Testis (tissue), 3 donors: Measurements from ENCODE around the gene GC. TPM values are rescaled to one million over a fixed set of nuclear protein-coding genes. Genes with fewer than 3 reads are reported as not detected.
"Not testable (repeated sequence)": the region's sequence is repeated elsewhere in the genome, so short reads cannot be mapped to it uniquely, and the experiment has no call there.

Experiments
- DNase-seq: peaks from one replicate; pipeline ENCODE4 v3.0.0-alpha.2; 2019
- H3K27ac ChIP-seq, 2 donors: fragments of 200-600 bp; sonication (generic); one replicate each; pipeline ENCODE4 v1.5.1; 2019
- H3K27me3 ChIP-seq: fragments of 200-600 bp; sonication (generic); one replicate; pipeline ENCODE4 v1.5.1; 2019
- H3K36me3 ChIP-seq: fragments of 200-600 bp; sonication (generic); one replicate; pipeline ENCODE4 v1.5.1; 2017; ENCODE audit warnings: low read depth; ENCODE audit errors: missing control alignments
- H3K4me1 ChIP-seq: fragments of 200-600 bp; sonication (generic); one replicate; pipeline ENCODE4 v1.5.1; 2019
- H3K4me3 ChIP-seq, 2 donors: fragments of 200-600 bp; sonication (generic); one replicate each; pipeline ENCODE4 v1.5.1; 2017 to 2019
- H3K9me3 ChIP-seq: fragments of 200-600 bp; sonication (generic); one replicate; pipeline ENCODE4 v1.5.1; 2017
- CTCF ChIP-seq, 3 experiments: fragments of 450-650 bp in 2 of 3; fragments of 200-600 bp in 1 of 3; sonication (generic) in 1 of 3; IDR thresholded peaks; one replicate each; pipeline ENCODE4 v1.5.1; 2016 to 2019; ENCODE audit warnings: antibody characterized with exemption in 3 of 3, mild to moderate bottlenecking in 2 of 3, moderate library complexity in 1 of 3
- POLR2A ChIP-seq: fragments of 450-650 bp; IDR thresholded peaks from one replicate; pipeline ENCODE4 v1.6.1; 2017; ENCODE audit warnings: antibody characterized with exemption, mild to moderate bottlenecking, moderate library complexity
- WGBS, 2 donors: methylation state at CpG; one replicate each; pipeline ENCODE4 v1.1.5; 2018; 5-methylcytosine and 5-hydroxymethylcytosine counted together
- intact Hi-C: fragments of 100-400 bp; cut with DNase I; formaldehyde crosslinking; loops from one replicate; pipeline ENCODE4 v1.15.1; 2023; ENCODE audit warnings: low total_unique reads
- polyA plus RNA-seq: library from polyadenylated mRNA; stranded (reverse); fragments of 350-450 nt; fragmentation: Illumina TruSeq; extraction: RNeasy Lipid Tissue Mini Kit (QIAGEN cat#74804); gene quantifications from one replicate; pipeline ENCODE4 v1.2.3, GENCODE V29; 2014; ENCODE audit warnings: low read depth, low replicate concordance; ENCODE audit not compliant: insufficient read depth
- total RNA-seq, 2 donors: library from RNA; depleted of rRNA; stranded (reverse); fragments of >200 nt; gene quantifications; one replicate each; pipeline ENCODE4 v1.2.3, GENCODE V29; 2016

The GC gene
- total and polyA plus RNA-seq, 3 donors from 2014 or later: 0.47 TPM; not detected in 2

GRCh38 chr4:71828470-71828869, 44.6 kb upstream of the GC start:
- WGBS, 2 donors: 67 to 85% methylated on average over 1 of the region's 1 CpG
- no peaks in the 10 kb centered on the region for H3K36me3 ChIP-seq
- DNase-seq: no peak
- no peaks in the 10 kb centered on the region for H3K9me3 ChIP-seq
- no peaks in the 10 kb centered on the region for H3K27me3 ChIP-seq
- H3K4me1 ChIP-seq: no peaks in the 10 kb centered on the region
- TF ChIP-seq POLR2A (no peak), CTCF (IDR thresholded peaks at IDR 0.05) (no peak)
- intact Hi-C loops: no loop called here
- no peak overlapping the region for H3K4me3 ChIP-seq
- no peak overlapping the region for H3K27ac ChIP-seq

GRCh38 chr4:71827826-71828225, 43.9 kb upstream of the GC start:
- no peaks in the 10 kb centered on the region for H3K36me3 ChIP-seq
- TF ChIP-seq POLR2A: no peak
- no peak for TF ChIP-seq CTCF (IDR thresholded peaks at IDR 0.05)
- no peak overlapping the region for H3K27ac ChIP-seq
- no peaks in the 10 kb centered on the region for H3K9me3 ChIP-seq
- H3K4me3 ChIP-seq: no peak overlapping the region
- no peaks in the 10 kb centered on the region for H3K4me1 ChIP-seq
- intact Hi-C loops: no loop called here
- no peak for DNase-seq
- 72 to 74% methylated on average over 4 of the region's 4 CpGs for WGBS, 2 donors
- no peaks in the 10 kb centered on the region for H3K27me3 ChIP-seq

GRCh38 chr4:71816676-71817303, 32.9 kb upstream of the GC start:
- DNase-seq: no peak
- TF ChIP-seq POLR2A: no peak
- TF ChIP-seq CTCF (IDR thresholded peaks at IDR 0.05): no peak
- H3K36me3 ChIP-seq: no peaks in the 10 kb centered on the region
- H3K27ac ChIP-seq: no peak overlapping the region
- no peaks in the 10 kb centered on the region for H3K27me3 ChIP-seq
- intact Hi-C loops: no loop called here
- no peaks in the 10 kb centered on the region for H3K9me3 ChIP-seq
- no peak overlapping the region for H3K4me3 ChIP-seq
- WGBS, 2 donors: 89 to 91% methylated on average over 4 of the region's 4 CpGs
- H3K4me1 ChIP-seq: no peaks in the 10 kb centered on the region

- no peak for DNase-seq
- TF ChIP-seq POLR2A (no peak), CTCF (IDR thresholded peaks at IDR 0.05) (no peak)
- WGBS, 2 donors: 79% methylated on average over 2 of the region's 2 CpGs; no CpG with 5 or more reads in 1 of the 2 donors
- intact Hi-C loops: no loop called here
- Histone ChIP-seq H3K4me3 (no peak overlapping the region), H3K36me3 (no peaks in the 10 kb centered on the region), H3K27me3 (no peaks in the 10 kb centered on the region), H3K9me3 (no peaks in the 10 kb centered on the region), H3K4me1 (no peaks in the 10 kb centered on the region), H3K27ac (no peak overlapping the region)
These were observed 30.6 kb upstream of the GC start for GRCh38 chr4:71814433-71814832.

GRCh38 chr4:71809805-71810204, 25.9 kb upstream of the GC start:
- H3K27me3 ChIP-seq, DNase-seq, H3K4me3 ChIP-seq, H3K4me1 ChIP-seq, H3K9me3 ChIP-seq, H3K27ac ChIP-seq, H3K36me3 ChIP-seq, intact Hi-C loops: not testable (repeated sequence)
- WGBS, 2 donors: 86 to 94% methylated on average over 1 of the region's 1 CpG
